ENCODE results near the gene LY6G5C. TPM values are rescaled to one million over a fixed set of nuclear protein-coding genes. Genes with fewer than 3 reads are reported as not detected.

The LY6G5C gene
- total RNA-seq, 1 experiment from 2014 or later: 1.7 TPM

- H4K20me1 ChIP-seq (ENCODE audit: insufficient read depth): no peaks in the 10 kb centered on the region
- CTCF ChIA-PET: no interaction called here
- intact Hi-C loops (cut with micrococcal nuclease): no loop called here
- H2AFZ ChIP-seq (ENCODE audit: low read depth, low read length, poor library complexity, severe bottlenecking): no peak overlapping the region
- no peak overlapping the region for H3K4me3 ChIP-seq (replicated peaks in 1 of 2; ENCODE audit: low read depth in 1 of 2, low read length in 2 of 2)
- RAD21 ChIA-PET (ENCODE audit: low non-redundant PET in 1 of 2, low total read pairs in 2 of 2, uncharacterized antibody in 2 of 2, unreplicated experiment in 2 of 2): no interaction called here
- H3K27me3 ChIP-seq (ENCODE audit: insufficient read depth, low read length): no peaks in the 10 kb centered on the region
- TF ChIP-seq POLR2A (IDR thresholded peaks at IDR 0.05; ENCODE audit: borderline replicate concordance, extremely low read depth, insufficient read depth, insufficient read length): no peak
- no TSS peak for BruUV-seq (replicated peaks)
- H3K9me2 ChIP-seq (ENCODE audit: insufficient read depth): no peaks in the 10 kb centered on the region
- no peak for ATAC-seq
- DNase-seq (ENCODE audit: low read depth, low spot score): no peak
- H3K27ac ChIP-seq (ENCODE audit: low read depth, low read length): no peak overlapping the region
- H3K4me1 ChIP-seq (ENCODE audit: control insufficient read depth in 1 of 2, insufficient read depth in 2 of 2, low read length in 2 of 2): peaks cover 6 to 20% of the 10 kb centered on the region in 2 experiments; a peak in 3 of 4 replicates
- H3K36me3 ChIP-seq (ENCODE audit: control insufficient read depth in 1 of 2, insufficient read depth in 2 of 2, low read length in 2 of 2): no peaks in the 10 kb centered on the region
- no peak overlapping the region for H3K4me2 ChIP-seq (ENCODE audit: low read length)
- peaks cover under 1% of the 10 kb centered on the region; the same call in 1 of the 2 replicates for H3K79me2 ChIP-seq (ENCODE audit: insufficient read depth, low read length)
- H3K9ac ChIP-seq (ENCODE audit: low read length): no peak overlapping the region
- H3K9me3 ChIP-seq (ENCODE audit: control insufficient read depth in 1 of 2, insufficient read depth in 1 of 2, low read depth in 1 of 2, low read length in 2 of 2): no peaks in the 10 kb centered on the region
- POLR2A ChIA-PET: no interaction called here
Observed at GRCh38 chr6:31707701-31708100, 26.8 kb upstream of the LY6G5C start.

GRCh38 chr6:31706599-31706998 is 25.7 kb upstream of the LY6G5C start, which contains the start of gene LY6G6F:
LY6G6F (plus strand) TSS chr6:31706866; CDS start chr6:31706907, 41 bp downstream.
- H3K9ac ChIP-seq (ENCODE audit: low read length): no peak within 1 kb of the TSS
- no peaks in the 10 kb centered on the region for H3K9me2 ChIP-seq (ENCODE audit: insufficient read depth)
- no TSS peak for BruUV-seq (replicated peaks)
- CTCF ChIA-PET: no interaction called here
- ATAC-seq (no peak), DNase-seq (ENCODE audit: low read depth, low spot score) (no peak)
- TF ChIP-seq SIN3A (IDR thresholded peaks at IDR 0.05; ENCODE audit: low read depth): no peak
- H4K20me1 ChIP-seq (ENCODE audit: insufficient read depth): no peaks in the 10 kb centered on the region
- H2AFZ ChIP-seq (ENCODE audit: low read depth, low read length, poor library complexity, severe bottlenecking): no peak within 1 kb of the TSS
- peaks cover 11% of the 10 kb centered on the region for H3K79me2 ChIP-seq (ENCODE audit: insufficient read depth, low read length)
- POLR2A ChIA-PET: no interaction called here
- peaks cover 10 to 27% of the 10 kb centered on the region in 2 experiments; a peak in 3 of 4 replicates for H3K4me1 ChIP-seq (ENCODE audit: control insufficient read depth in 1 of 2, insufficient read depth in 2 of 2, low read length in 2 of 2)
- H3K36me3 ChIP-seq (ENCODE audit: control insufficient read depth in 1 of 2, insufficient read depth in 2 of 2, low read length in 2 of 2): no peaks in the 10 kb centered on the region
- H3K9me3 ChIP-seq (ENCODE audit: control insufficient read depth in 1 of 2, insufficient read depth in 1 of 2, low read depth in 1 of 2, low read length in 2 of 2): no peaks in the 10 kb centered on the region
- H3K27ac ChIP-seq (ENCODE audit: low read depth, low read length): no peak within 1 kb of the TSS
- H3K27me3 ChIP-seq (ENCODE audit: insufficient read depth, low read length): no peaks in the 10 kb centered on the region
- no peak within 1 kb of the TSS for H3K4me2 ChIP-seq (ENCODE audit: low read length)
- intact Hi-C loops (cut with micrococcal nuclease): no loop called here
- RAD21 ChIA-PET (ENCODE audit: low non-redundant PET in 1 of 2, low total read pairs in 2 of 2, uncharacterized antibody in 2 of 2, unreplicated experiment in 2 of 2): no interaction called here
- no peak within 1 kb of the TSS for H3K4me3 ChIP-seq (replicated peaks in 1 of 2; ENCODE audit: low read depth in 1 of 2, low read length in 2 of 2)

- no peak for DNase-seq (ENCODE audit: low read depth, low spot score)
- BruUV-seq (replicated peaks): no TSS peak
- no peaks in the 10 kb centered on the region for H3K36me3 ChIP-seq (ENCODE audit: control insufficient read depth in 1 of 2, insufficient read depth in 2 of 2, low read length in 2 of 2)
Observed at GRCh38 chr6:31705931-31706330, 25.1 kb upstream of the LY6G5C start.

More at GRCh38 chr6:31705931-31706330, 25.1 kb upstream of the LY6G5C start:
- peaks cover 13% of the 10 kb centered on the region for H3K79me2 ChIP-seq (ENCODE audit: insufficient read depth, low read length)
- POLR2A ChIA-PET: no interaction called here
- no peak overlapping the region for H3K27ac ChIP-seq (ENCODE audit: low read depth, low read length)
- RAD21 ChIA-PET (ENCODE audit: low non-redundant PET in 1 of 2, low total read pairs in 2 of 2, uncharacterized antibody in 2 of 2, unreplicated experiment in 2 of 2): no interaction called here
- no peak for ATAC-seq
- no peaks in the 10 kb centered on the region for H3K9me2 ChIP-seq (ENCODE audit: insufficient read depth)
- H4K20me1 ChIP-seq (ENCODE audit: insufficient read depth): no peaks in the 10 kb centered on the region
- intact Hi-C loops (cut with micrococcal nuclease): no loop called here
- H3K9me3 ChIP-seq (ENCODE audit: control insufficient read depth in 1 of 2, insufficient read depth in 1 of 2, low read depth in 1 of 2, low read length in 2 of 2): no peaks in the 10 kb centered on the region
- CTCF ChIA-PET: no interaction called here
- H3K4me3 ChIP-seq (replicated peaks in 1 of 2; ENCODE audit: low read depth in 1 of 2, low read length in 2 of 2): no peak overlapping the region
- H3K4me2 ChIP-seq (ENCODE audit: low read length): no peak overlapping the region
- TF ChIP-seq SP1 (IDR thresholded peaks at IDR 0.05; ENCODE audit: low read depth) (no peak), REST (IDR thresholded peaks at IDR 0.05; ENCODE audit: low read depth) (no peak), RAD21 (IDR thresholded peaks at IDR 0.05; ENCODE audit: low read depth) (no peak), ZNF274 (IDR thresholded peaks at IDR 0.05; ENCODE audit: low read depth, low read length) (no peak), YY1 (IDR thresholded peaks at IDR 0.05; ENCODE audit: extremely low read depth, insufficient replicate concordance, low read depth, low read length) (no peak), ELF1 (IDR thresholded peaks at IDR 0.05; ENCODE audit: borderline replicate concordance, low read depth) (no peak), TCF7L2 (IDR thresholded peaks at IDR 0.05; ENCODE audit: borderline replicate concordance, extremely low read depth, insufficient read depth, insufficient read length) (no peak)
- H3K27me3 ChIP-seq (ENCODE audit: insufficient read depth, low read length): no peaks in the 10 kb centered on the region
- H2AFZ ChIP-seq (ENCODE audit: low read depth, low read length, poor library complexity, severe bottlenecking): no peak overlapping the region
- peaks cover 8 to 21% of the 10 kb centered on the region in 2 experiments; a peak in 3 of 4 replicates for H3K4me1 ChIP-seq (ENCODE audit: control insufficient read depth in 1 of 2, insufficient read depth in 2 of 2, low read length in 2 of 2)
- no peak overlapping the region for H3K9ac ChIP-seq (ENCODE audit: low read length)
